Head of caudate nucleus (tissue), 42 donors: Measurements from ENCODE around the gene GLTPD2.
A peak's percentile ranks its signal among the peaks of the same experiment; 100 is the strongest.

Experiments used
- DNase-seq, 42 donors: peaks; one replicate each; pipeline versions ENCODE4 v3.0.0 to v3.0.0-alpha.2; 2020 to 2021; ENCODE audit warnings: mixed read lengths in 7 of 42
- intact Hi-C: fragments of 100-400 bp; cut with DNase I; formaldehyde crosslinking; loops from one replicate; pipeline ENCODE4 v1.15.0; 2022

GLTPD2 gene

DNA sequence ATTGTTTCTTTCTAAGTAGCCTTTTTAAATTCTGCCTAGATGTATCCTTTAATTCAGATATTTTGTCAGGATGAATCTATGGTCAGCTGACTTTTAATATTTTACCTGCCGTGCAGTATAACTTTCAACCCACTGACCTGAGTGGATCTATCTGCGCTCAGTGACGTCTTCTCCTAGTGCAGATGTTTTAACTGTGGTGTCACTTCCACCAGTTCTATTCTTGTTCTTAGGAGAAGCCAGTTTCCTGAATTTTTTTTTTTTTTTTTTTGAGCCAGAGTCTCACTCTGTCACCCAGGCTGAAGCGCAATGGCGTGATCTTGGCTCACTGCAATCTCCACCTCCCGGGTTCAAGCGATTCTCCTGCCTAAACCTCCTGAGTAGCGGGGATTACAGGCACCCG is 22.0 kb upstream of the GLTPD2 start:
- DNase-seq, result no peak

DNA sequence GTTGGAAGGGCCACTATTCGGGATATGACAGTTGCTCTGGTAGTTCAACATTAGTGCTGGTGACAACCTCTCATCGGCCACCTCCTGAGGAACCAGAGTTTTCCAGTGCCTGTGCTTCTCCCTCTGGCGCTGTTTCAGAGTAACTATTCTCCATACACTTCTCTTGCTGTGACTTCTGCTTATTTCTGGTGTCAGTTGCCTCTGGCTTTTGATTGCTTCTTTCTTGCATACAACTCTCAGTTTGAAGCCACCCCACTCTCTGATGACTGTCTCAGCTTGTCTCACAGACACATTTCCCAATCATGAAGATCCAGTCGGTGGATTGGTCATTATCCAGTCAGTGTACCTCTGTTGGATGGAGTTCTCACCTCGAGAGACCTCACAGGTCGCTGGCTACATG is 20.5 kb upstream of the GLTPD2 start:
- intact Hi-C loops, result no loop called here
- no peak for DNase-seq

More for the DNA sequence above, 22.0 kb upstream of the GLTPD2 start:
- intact Hi-C loops, result no loop called here

DNA sequence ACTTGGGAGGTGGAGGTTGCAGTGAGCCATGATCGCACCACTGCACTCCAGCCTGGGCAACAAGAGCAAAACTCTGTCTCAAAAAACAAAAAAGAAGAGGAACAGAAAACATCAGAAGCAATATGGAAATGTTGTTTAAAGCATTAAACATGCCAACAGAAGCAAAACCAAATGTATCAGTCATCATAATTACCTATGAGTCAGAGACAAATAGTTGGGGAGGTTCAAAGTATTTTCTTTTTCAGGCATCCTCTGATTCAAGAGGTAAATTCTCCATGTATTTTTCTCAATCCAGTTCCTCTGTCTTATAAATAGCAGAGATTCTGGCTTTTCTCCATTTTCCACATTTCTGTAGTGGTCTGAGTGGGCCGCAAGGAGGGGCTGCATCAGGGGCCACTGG is 19.1 kb upstream of the GLTPD2 start:
- intact Hi-C loops, result no loop called here
- DNase-seq, result no peak

DNA sequence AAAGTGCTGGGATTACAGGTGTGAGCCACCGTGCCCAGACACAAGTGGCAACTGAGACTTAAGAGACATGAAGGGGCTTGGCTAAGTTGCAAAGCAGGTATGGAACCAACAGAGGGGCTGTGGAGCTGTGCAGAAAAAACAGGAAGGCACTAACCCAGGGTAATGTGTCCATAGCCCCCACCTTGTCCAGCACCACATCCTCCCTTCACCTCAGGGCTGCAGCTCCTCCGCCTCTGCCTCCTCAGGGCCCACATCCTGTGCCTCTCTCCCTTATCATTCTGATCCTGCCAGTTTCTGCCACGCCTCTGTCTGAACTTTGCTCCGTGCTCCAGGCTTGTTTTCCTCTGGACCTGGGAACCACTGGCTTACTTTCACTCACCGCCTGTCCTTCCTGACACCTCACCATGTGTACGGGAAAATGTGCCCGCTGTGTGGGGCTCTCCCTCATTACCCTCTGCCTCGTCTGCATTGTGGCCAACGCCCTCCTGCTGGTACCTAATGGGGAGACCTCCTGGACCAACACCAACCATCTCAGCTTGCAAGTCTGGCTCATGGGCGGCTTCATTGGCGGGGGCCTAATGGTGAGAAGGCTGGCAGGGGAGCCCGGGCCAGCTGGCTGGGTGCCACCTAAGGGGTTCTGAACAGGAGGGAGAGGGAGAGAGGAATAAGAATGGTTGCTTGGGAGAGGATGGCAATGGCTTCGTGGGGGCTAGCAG is 17.1 kb upstream of the GLTPD2 start, which contains the start of gene TM4SF5:
TM4SF5 (plus strand) TSS at position 368 of the 716 bp plus-strand sequence; CDS start at position 405, 37 bp downstream.
- DNase-seq, result no peak
- intact Hi-C loops, result no loop called here

DNA sequence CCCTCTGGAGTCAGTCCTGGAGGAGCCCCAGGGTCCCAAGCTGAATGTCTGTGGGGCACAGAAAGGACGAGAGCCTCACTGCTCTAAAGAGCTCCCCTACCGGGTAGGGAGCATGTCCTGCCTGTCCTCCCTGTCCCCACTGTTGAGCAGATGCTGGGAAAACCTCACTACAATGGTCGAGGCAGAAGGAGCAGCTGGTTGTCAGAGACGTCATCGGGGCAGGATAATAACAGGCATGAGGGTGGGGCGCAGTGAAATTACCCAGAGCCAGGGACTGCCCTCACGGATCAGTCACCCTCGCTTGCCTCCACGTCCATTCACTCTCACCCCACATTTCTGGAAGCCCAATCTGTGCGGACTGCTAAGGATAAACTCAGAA is 16.5 kb upstream of the GLTPD2 start:
- DNase-seq, result no peak
- intact Hi-C loops, result no loop called here

DNA sequence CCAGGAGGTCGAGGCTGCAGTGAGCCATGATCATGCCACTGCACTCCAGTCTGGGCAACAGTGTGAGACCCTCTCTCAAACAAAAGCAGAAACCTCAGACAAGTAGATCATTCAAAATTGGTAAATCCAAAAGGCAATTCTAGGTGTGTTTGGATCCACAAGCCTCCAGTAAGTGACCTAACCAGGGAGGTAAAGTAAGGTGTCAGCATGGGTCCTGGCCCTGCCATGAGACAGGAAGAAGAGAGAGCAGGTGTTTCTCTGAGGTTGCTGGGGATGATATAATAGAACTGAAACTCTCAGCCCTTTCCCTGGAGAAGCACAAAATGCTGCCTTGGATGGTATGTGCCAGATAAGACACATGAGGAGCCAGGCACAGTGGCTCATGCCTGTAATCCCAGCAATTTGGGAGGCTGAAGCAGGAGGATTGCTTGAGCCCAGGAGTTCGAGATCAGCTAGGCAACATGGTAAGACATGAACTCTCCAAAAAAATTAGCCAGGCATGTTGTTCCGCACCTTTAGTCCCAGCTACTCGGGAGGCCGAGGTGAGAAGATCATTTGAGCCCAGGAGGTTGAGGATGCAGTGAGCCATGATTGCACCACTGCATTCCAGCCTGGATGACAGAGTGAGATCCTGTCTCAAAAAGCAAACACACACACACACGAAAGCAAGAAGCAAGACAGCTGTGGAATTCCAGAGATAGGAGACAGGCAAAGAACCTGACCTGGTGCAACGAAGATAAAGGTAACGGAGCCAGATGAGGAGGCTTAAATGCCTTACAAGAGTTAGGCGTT is 10.6 kb upstream of the GLTPD2 start:
- intact Hi-C loops, result no loop called here
- no peak for DNase-seq

DNA sequence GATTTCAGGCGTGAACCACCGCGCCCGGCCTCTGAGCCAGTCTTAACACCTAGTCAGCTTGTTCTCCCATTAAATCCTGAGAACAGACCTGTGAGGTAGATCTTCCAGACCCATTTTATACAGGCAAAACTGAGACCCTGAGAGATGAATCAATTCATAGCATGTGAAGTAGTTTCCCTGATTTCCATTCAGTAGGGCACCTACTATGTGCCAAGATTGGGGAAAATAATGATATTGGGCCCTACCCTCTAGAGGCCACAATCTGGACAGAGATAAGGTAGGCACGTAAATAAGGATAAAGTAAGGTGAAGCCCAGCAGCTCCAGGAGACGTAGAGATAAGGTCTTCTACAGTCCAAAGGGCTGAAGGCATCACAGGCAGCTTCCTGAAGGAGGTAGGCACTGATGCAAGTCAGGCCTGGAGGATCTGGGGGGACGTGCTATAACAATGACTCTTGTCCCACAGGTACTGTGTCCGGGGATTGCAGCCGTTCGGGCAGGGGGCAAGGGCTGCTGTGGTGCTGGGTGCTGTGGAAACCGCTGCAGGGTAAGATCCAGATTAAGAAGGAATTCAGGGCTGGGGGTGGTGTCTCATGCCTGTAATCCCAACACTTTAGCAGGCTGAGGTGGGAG is 8.3 kb upstream of the GLTPD2 start:
- DNase-seq, result no peak

DNA sequence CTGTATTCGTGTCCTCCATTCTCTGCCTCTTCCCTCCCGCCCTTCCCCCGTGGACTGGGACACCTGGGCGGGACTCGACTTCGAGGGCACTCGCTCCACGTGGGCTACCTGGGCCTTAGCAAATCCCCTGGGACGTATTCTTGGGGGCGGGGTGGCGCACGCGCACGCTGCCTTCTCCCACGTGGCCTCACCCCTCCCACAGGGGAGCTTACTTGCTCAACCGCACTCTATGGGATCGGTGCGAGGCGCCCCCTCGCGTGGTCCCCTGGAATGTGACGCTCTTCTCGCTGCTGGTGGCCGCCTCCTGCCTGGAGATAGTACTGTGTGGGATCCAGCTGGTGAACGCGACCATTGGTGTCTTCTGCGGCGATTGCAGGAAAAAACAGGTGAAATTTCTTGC is 6.1 kb upstream of the GLTPD2 start:
- DNase-seq, result peak in 14 of 42 donors; percentile 11 to 46 (median 32)
- intact Hi-C loops, result no loop called here

More for the DNA sequence above, 8.3 kb upstream of the GLTPD2 start:
- intact Hi-C loops, result no loop called here

DNA sequence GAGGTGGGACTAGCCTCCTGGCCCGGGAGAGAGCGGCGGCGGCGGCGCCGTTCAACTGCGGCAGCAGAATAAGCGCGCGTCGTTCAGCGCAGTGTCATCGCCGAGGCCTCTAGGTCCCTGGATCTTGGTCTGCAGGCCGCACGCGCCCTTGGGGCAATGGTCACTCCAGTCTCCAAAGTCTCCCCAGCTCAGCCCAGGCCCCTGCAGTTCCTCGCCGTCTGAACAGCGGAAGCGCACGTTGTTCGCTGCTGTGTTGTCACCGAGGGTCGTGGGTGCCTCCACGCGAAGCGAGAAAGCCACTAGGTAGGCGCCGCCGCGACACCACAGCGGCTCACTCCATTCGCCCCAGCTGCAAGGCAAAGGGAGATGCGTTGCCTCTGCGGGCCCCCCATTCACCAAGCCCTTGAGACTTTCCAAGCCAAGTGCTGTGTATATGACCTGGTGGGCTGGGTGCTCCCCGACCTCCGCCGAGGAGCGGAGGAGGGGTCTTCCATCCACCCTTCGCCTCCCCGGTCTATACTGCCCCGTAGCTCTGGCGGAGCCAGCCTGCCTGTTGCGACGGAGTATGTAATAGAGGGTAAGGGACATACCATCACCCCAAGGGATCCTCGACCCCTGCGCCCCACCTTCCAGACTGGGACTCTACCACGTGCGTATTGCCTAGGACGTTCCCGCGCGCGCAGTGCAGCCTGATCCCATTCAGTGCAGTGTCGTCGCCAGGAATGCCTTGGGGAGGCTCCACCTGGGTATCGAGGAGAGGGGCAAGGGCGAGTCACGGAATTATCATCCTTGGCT is 3.3 kb upstream of the GLTPD2 start:
- intact Hi-C loops, result loop anchor here (5.0 kb wide), 1 partner anchor 53 kb away; the partner anchor contains the start of gene MED11
- DNase-seq, result peak in 23 of 42 donors; percentile 12 to 63 (median 34)

DNA sequence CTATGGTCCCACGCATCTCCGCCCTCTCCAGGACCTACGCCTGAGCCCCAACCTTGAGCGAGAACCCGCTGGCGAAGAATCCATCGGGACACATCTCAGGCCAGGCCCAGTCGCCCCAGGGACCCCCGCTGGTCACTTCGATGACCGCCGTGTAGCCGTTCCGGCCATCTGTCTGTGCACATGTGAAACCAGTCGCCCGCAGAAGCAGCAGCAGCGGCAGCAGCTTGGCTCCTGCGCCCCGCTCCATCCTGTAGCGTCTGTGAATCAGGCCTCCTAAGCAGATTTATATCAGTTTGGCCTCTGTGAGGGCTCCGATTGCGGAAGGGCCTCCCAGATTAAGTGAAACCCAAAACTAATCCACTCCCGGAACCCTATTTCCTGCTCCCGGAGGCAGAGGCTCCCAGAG is 2.7 kb upstream of the GLTPD2 start, which contains the start of gene VMO1:
VMO1 (minus strand) TSS at position 259 of the 406 bp plus-strand sequence; CDS start at position 247, 12 bp downstream.
- intact Hi-C loops, result loop anchor here (5.0 kb wide), 1 partner anchor 54 kb away; the partner anchor contains the start of gene MED11
- peak in 17 of 42 donors; percentile 15 to 56 (median 31) for DNase-seq

DNA sequence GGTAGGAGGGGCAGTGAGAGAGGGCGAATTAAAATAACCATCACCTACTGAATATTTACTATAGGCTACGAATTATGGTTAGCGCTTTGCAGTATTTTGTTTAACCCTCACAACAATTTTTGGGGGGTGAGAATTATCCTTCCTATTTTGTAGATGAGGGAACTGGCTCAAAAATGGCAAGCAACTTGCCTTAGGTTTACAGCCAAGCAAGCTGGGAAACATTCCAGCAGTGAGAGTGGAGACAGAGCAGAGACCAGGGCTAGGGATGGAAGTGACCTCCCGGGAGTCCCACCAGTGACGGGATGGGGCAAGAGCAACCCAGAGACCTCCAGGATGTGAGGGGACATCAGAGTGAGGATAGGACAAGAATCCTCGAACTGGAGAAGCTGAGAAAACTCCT is 2.2 kb upstream of the GLTPD2 start:
- intact Hi-C loops, result loop anchor here (5.0 kb wide), 1 partner anchor 54 kb away; the partner anchor contains the start of gene MED11
- peak in 4 of 42 donors; percentile 22 to 48 (median 24) for DNase-seq

DNA sequence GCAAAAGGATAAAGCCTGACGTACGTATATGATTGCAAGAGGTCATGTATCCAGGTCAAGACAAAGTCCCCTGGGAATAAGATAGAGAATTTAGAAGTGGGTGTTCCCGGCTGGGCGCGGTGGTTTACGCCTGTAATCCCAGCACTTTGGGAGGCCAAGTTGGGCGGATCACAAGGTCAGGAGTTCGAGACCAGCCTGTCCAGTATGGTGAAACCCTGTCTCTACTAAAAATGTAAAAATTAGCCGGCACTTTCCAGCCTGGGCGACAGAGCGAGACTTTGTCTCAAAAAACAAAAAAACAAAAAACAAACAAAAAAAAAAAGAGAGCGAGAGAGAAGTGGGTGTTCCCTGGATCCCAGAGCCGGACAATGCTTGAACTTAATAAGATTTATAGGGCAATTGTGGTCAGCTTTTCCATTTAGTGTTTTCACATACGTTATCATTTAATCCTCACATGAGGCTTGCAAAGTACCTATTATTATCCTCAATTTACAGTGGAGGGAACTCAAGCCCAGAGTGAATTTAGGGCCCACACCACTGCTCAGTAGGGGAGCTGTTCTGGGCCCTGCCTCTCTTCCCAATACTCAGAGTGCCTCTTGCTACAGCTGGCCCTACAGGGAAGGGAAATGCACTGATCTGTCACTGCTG is 481 bp upstream of the GLTPD2 start:
- no peak for DNase-seq
- intact Hi-C loops, result loop anchor here (5.0 kb wide), 1 partner anchor 56 kb away; the partner anchor contains the start of gene MED11

DNA sequence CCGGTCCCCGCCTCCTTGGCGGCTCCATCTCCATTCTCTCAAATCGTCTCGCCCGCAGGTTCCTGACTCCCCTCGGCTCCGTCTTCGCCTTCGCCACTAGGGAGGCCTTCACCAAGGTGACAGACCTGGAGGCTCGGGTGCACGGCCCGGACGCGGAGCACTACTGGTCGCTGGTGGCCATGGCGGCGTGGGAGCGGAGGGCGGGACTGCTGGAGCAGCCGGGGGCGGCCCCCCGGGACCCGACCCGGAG is 862 bp downstream of the GLTPD2 start:
- no peak for DNase-seq
- intact Hi-C loops, result loop anchor here (5.0 kb wide), 1 partner anchor 57 kb away; the partner anchor contains the start of gene MED11

DNA sequence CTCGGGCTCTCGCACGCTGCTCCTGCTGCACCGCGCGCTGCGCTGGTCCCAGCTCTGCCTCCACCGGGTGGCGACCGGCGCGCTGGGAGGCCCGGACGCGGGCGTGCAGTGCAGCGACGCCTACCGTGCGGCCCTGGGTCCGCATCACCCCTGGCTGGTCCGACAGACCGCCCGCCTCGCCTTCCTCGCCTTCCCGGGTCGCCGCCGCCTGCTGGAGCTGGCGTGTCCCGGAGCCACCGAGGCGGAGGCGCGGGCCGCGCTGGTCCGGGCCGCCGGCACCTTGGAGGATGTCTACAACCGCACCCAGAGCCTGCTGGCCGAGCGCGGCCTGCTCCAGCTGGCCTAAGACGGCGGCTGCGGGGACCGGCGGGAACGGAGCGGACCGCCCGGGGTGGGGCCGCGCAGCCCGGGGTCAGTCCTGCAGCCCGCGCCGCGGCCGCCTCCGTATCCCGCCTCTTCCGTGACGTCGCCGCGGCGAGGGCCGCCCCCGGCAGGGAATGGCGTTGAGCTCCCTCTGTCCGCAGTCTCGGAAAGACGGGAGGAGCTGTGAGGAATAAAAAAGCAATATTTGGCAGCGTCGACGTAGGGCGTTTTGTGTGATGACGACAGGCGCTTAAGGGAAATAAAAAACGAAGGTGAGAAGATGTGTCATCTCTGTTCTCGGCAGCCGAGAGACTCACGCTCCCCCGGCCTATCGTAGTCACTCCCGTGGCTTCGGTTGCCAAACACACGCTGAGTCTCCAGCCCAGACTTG is 1.4 kb downstream of the GLTPD2 start:
- peak; percentile 60 to 95 (median 88) for DNase-seq
- intact Hi-C loops, result loop anchor here (2.0 to 5.0 kb wide), 4 partner anchors 43 to 99 kb away; partner anchors contain the start of genes ARRB2, MED11 and MINK1

DNA sequence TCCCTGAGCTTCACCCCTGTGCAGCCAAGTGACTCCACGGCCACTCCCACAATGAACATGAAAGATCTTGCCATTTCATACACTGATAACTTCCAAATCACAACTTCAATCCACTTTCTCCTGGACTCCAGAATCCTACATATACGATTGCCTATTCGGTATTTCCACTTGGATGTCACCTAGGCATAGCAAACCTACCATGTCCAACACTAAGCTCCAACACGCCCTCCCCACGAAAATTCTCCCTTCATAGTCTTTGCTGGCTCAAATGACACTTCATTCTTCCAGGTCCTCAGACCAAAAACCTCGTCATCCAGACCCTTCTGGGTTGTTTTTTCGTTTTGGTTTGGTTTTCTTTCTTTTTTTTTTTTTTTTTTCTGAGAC is 1.9 kb downstream of the GLTPD2 start:
- intact Hi-C loops, result loop anchor here (2.0 kb wide), 3 partner anchors 42 to 98 kb away; partner anchors contain the start of genes ARRB2 and MINK1
- DNase-seq, result no peak

DNA sequence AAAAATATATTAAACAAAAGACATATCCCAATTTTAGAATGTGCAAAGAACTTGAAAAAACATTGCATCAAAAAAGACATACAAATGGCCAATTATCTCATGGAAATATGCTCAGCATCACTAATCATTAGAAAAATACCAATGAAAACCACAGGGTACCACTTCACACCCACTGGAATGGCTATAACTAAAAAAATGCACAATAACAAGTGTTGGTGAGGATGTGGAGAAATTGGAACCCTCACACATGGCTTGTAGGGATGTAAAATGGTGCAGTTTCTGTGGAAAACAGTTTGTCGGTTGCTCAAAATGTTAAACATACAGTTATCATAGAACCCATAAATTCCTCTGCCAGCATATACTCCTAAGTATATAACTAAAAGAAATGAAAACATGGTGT is 6.4 kb downstream of the GLTPD2 start:
- intact Hi-C loops, result no loop called here
- no peak for DNase-seq

DNA sequence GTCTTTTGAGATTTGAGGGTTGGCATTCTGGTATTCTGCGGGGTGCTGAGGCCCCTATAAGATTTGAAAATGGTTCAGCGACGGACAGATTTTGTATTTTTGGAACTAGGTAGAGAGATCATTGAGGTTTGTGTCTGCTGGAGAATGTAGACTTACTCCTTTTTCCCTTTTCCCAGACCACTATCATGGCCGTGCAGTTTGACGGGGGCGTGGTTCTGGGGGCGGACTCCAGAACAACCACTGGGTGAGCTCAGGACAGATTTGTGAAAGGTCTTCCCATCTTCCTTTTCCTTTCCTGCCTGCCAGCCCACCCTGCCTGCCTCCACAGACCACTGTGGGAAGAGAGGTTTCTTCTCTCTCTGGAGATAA is 7.8 kb downstream of the GLTPD2 start:
- intact Hi-C loops, result no loop called here
- peak in 10 of 42 donors; percentile 10 to 45 (median 26) for DNase-seq
